SK-N-SH (cell line): ENCODE data around the gene VGF. TPM values are rescaled to one million over a fixed set of nuclear protein-coding genes. Genes with fewer than 3 reads are reported as not detected.
A peak's percentile ranks its signal among the peaks of the same experiment; 100 is the strongest.

Source experiments
- CTCF ChIA-PET: fragments of 300-600, 350-600 bp; formaldehyde crosslinking; extraction: SDS; loops from one replicate; lab custom pipeline; 2021; lab: Yijun Ruan, JAX
- POLR2A ChIA-PET: fragments of 350-600 bp; sonication (Branson Sonifier 250); formaldehyde crosslinking; extraction: SDS; loops from one replicate; lab custom pipeline; 2020; ENCODE audit warnings: antibody characterized with exemption, inconsistent platforms; lab: Yijun Ruan, JAX
- DNase-seq: peaks from one replicate; pipeline ENCODE4 v3.0.0; 2012
- H2AFZ ChIP-seq: fragments of 200-600 bp; sonication (generic); 2 replicates; pipeline ENCODE4 v1.8.1; 2016; ENCODE audit warnings: antibody characterized with exemption, mild to moderate bottlenecking, low read depth
- H3F3A ChIP-seq: fragments of 200-600 bp; sonication (generic); replicated peaks from 2 replicates; pipeline ENCODE3; 2016; ENCODE audit warnings: antibody characterized with exemption, mild to moderate bottlenecking; ENCODE audit not compliant: insufficient read depth
- H3K27ac ChIP-seq, 2 experiments: fragments of 200-500 bp in 1 of 2; fragments of 200-600 bp in 1 of 2; sonication (Bioruptor generic) in 1 of 2; sonication (generic), shearing (Covaris generic) in 1 of 2; 2 replicates each; pipeline versions ENCODE4 v1.5.1 to v1.6.1; 2014 to 2016; ENCODE audit warnings: low read depth in 2 of 2, inconsistent platforms in 1 of 2, low read length in 1 of 2, mild to moderate bottlenecking in 1 of 2, mixed read lengths in 1 of 2
- H3K27me3 ChIP-seq: fragments of 200-600 bp; sonication (generic), shearing (Covaris generic); 2 replicates; pipeline ENCODE4 v1.6.1; 2016; ENCODE audit warnings: mixed run types; ENCODE audit not compliant: insufficient read depth
- H3K36me3 ChIP-seq, 2 experiments: fragments of 200-500 bp in 1 of 2; fragments of 200-600 bp in 1 of 2; sonication (Bioruptor generic) in 1 of 2; sonication (generic) in 1 of 2; replicated peaks in 1 of 2; 2 replicates each; pipeline versions ENCODE3 to v1.5.1; 2014 to 2016; ENCODE audit warnings: low read length in 1 of 2, mild to moderate bottlenecking in 1 of 2; ENCODE audit not compliant: insufficient read depth in 2 of 2, control insufficient read depth in 1 of 2
- H3K4me1 ChIP-seq, 2 experiments: fragments of 200-500 bp in 1 of 2; fragments of 200-600 bp in 1 of 2; sonication (Bioruptor generic) in 1 of 2; sonication (generic), shearing (Covaris generic) in 1 of 2; 2 replicates each; pipeline versions ENCODE4 v1.5.1 to v1.6.1; 2014 to 2016; ENCODE audit warnings: low read depth in 1 of 2, low read length in 1 of 2, mixed run types in 1 of 2; ENCODE audit not compliant: insufficient read depth in 2 of 2, control insufficient read depth in 1 of 2
- H3K4me2 ChIP-seq: fragments of 200-600 bp; sonication (generic), shearing (Covaris generic); 2 replicates; pipeline ENCODE4 v1.6.1; 2017; ENCODE audit warnings: mixed run types
- H3K4me3 ChIP-seq, 2 experiments: fragments of 200-500 bp in 1 of 2; fragments of 200-600 bp in 1 of 2; sonication (Bioruptor generic) in 1 of 2; sonication (generic), shearing (Covaris generic) in 1 of 2; 2 replicates each; pipeline versions ENCODE4 v1.5.1 to v1.8.1; 2014 to 2016; ENCODE audit warnings: low read depth in 2 of 2, inconsistent platforms in 1 of 2, low read length in 1 of 2, mild to moderate bottlenecking in 1 of 2, mixed read lengths in 1 of 2, moderate library complexity in 1 of 2
- H3K79me2 ChIP-seq: fragments of 200-600 bp; sonication (generic); 2 replicates; pipeline ENCODE4 v1.8.1; 2017; ENCODE audit warnings: mild to moderate bottlenecking; ENCODE audit not compliant: insufficient read depth
- H3K9ac ChIP-seq: fragments of 200-600 bp; sonication (generic); 2 replicates; pipeline ENCODE4 v1.6.1; 2017; ENCODE audit warnings: mixed run types
- H3K9me2 ChIP-seq: fragments of 200-600 bp; sonication (generic); 2 replicates; pipeline ENCODE4 v1.6.1; 2017; ENCODE audit warnings: mixed run types
- H3K9me3 ChIP-seq: fragments of 200-600 bp; sonication (generic); 2 replicates; pipeline ENCODE4 v1.6.1; 2017; ENCODE audit warnings: mixed run types, mild to moderate bottlenecking, moderate library complexity
- H4K20me1 ChIP-seq: fragments of 200-600 bp; sonication (generic); 2 replicates; pipeline ENCODE4 v1.6.1; 2017; ENCODE audit warnings: mild to moderate bottlenecking, mixed run types; ENCODE audit not compliant: insufficient read depth
- FOXJ3 ChIP-seq: sonication (generic); formaldehyde crosslinking; IDR thresholded peaks from 2 replicates; pipeline ENCODE4 v1.5.1; 2020; ENCODE audit warnings: mild to moderate bottlenecking, missing genetic modification reagents
- GABPA ChIP-seq: IDR thresholded peaks from 2 replicates; pipeline ENCODE4 v1.4.0; 2012; ENCODE audit warnings: low read depth, mild to moderate bottlenecking
- GATA2 ChIP-seq: sonication (generic); formaldehyde crosslinking; IDR thresholded peaks from 2 replicates; pipeline ENCODE4 v1.5.0; 2020; ENCODE audit warnings: mild to moderate bottlenecking, missing genetic modification reagents
- JUND ChIP-seq: IDR thresholded peaks from 2 replicates; pipeline ENCODE4 v1.4.0; 2012
- MAX ChIP-seq: IDR thresholded peaks from 2 replicates; pipeline ENCODE4 v1.4.0; 2012; ENCODE audit warnings: low read depth
- PBX3 ChIP-seq: IDR thresholded peaks from 2 replicates; pipeline ENCODE4; 2012
- RAD21 ChIP-seq: IDR thresholded peaks from 2 replicates; pipeline ENCODE4 v1.6.1; 2012; ENCODE audit warnings: mild to moderate bottlenecking, low read length
- RCOR1 ChIP-seq: fragments of 150-350 bp; IDR thresholded peaks from 2 replicates; pipeline ENCODE4 v1.6.1; 2017; ENCODE audit warnings: antibody characterized with exemption, low read length
- RFX5 ChIP-seq: IDR thresholded peaks from 2 replicates; pipeline ENCODE4 v1.6.1; 2012; ENCODE audit warnings: mild to moderate bottlenecking, improper control_type of control experiment, low read length
- RXRA ChIP-seq: IDR thresholded peaks from 2 replicates; pipeline ENCODE4 v1.4.0; 2012; ENCODE audit warnings: low read depth, mild to moderate bottlenecking, borderline replicate concordance
- SIN3A ChIP-seq: IDR thresholded peaks from 2 replicates; pipeline ENCODE4 v1.6.1; 2012; ENCODE audit warnings: low read depth, mild to moderate bottlenecking, low read length, moderate library complexity, borderline replicate concordance
- SMC3 ChIP-seq: IDR thresholded peaks from 2 replicates; pipeline ENCODE4 v1.6.1; 2012; ENCODE audit warnings: low read depth, low read length, improper control_type of control experiment
- TAF1 ChIP-seq: IDR thresholded peaks from 2 replicates; pipeline ENCODE4 v1.6.1; 2012; ENCODE audit warnings: low read depth, mild to moderate bottlenecking, low read length, moderate library complexity, borderline replicate concordance
- TCF12 ChIP-seq: IDR thresholded peaks from 2 replicates; pipeline ENCODE4 v1.4.0; 2012
- USF1 ChIP-seq: IDR thresholded peaks from 2 replicates; pipeline ENCODE4 v1.4.0; 2012; ENCODE audit warnings: low read depth, borderline replicate concordance
- YY1 ChIP-seq: IDR thresholded peaks from 2 replicates; pipeline ENCODE4 v1.4.0; 2012; ENCODE audit warnings: low read depth, mild to moderate bottlenecking
- ZBTB33 ChIP-seq: IDR thresholded peaks from 2 replicates; pipeline ENCODE4 v1.4.0; 2012; ENCODE audit warnings: low read depth, borderline replicate concordance
- WGBS: methylation state at CpG from one replicate; pipeline ENCODE4 v1.1.6; 2017; ENCODE audit warnings: low lambda C conversion rate; 5-methylcytosine and 5-hydroxymethylcytosine counted together
- polyA plus RNA-seq, 3 experiments: library from polyadenylated mRNA; depleted of rRNA; stranded (reverse); fragments of >200 nt; gene quantifications; 2 replicates each; pipeline ENCODE4 v1.2.3, GENCODE V29; 2012

VGF gene
- polyA plus RNA-seq, 1 of the 3 experiments (the other 2 are of a cell fraction) = 54.3 TPM

GRCh38 chr7:101161692-101162471 is 3.5 kb downstream of the VGF start:
- Histone ChIP-seq H3K36me3 (peaks cover 33 to 36% of the 10 kb centered on the region in 2 experiments), H3K4me3 (no peak overlapping the region), H3K27me3 (no peaks in the 10 kb centered on the region), H3K79me2 (peaks cover 5% of the 10 kb centered on the region; the same call in 1 of the 2 replicates), H3F3A (peaks cover 42% of the 10 kb centered on the region), H2AFZ (no peak overlapping the region), H3K4me2 (no peak overlapping the region), H3K27ac (peak overlapping the region in 1 of 2 experiments; percentile 94; a peak in 2 of 4 replicates), H3K9ac (no peak overlapping the region), H3K9me2 (no peaks in the 10 kb centered on the region), H3K4me1 (peaks cover 21 to 33% of the 10 kb centered on the region in 2 experiments; a peak in 3 of 4 replicates), H4K20me1 (peaks cover 24% of the 10 kb centered on the region), H3K9me3 (no peaks in the 10 kb centered on the region)
- 0 out of 2 replicates have a peak, but pooled peaks have one; percentile 2 for TF ChIP-seq SIN3A
- TF ChIP-seq USF1 = no peak
- no peak for TF ChIP-seq JUND
- no peak for TF ChIP-seq TCF12
- TF ChIP-seq FOXJ3 (CRISPR knock-in tag) = no peak
- WGBS = 87% methylated on average over 17 of the region's 17 CpGs
- ChIA-PET POLR2A (interaction anchor here (0.6 to 2.4 kb wide), 5 partner anchors 17 to 140 kb away, joined by 3 to 12 read pairs (median 6); partner anchors contain the start of gene NAT16), CTCF (interaction anchor here (1.0 to 4.3 kb wide), 9 partner anchors 9 to 82 kb away, joined by 4 to 20 read pairs (median 6); partner anchors contain the start of genes NAT16, PLOD3 and ZNHIT1)
- no peak for DNase-seq

- H4K20me1 ChIP-seq = peaks cover 24% of the 10 kb centered on the region
- H3K4me3 ChIP-seq = no peak overlapping the region
- ChIA-PET CTCF (interaction anchor here (0.7 to 4.3 kb wide), 8 partner anchors 10 to 266 kb away, joined by 3 to 20 read pairs (median 5); no protein-coding TSS in a partner anchor), POLR2A (interaction anchor here (0.6 kb wide), 1 partner anchor 22 kb away, joined by 5 read pairs; no protein-coding TSS in a partner anchor)
- peaks cover 19 to 26% of the 10 kb centered on the region in 2 experiments; a peak in 3 of 4 replicates for H3K4me1 ChIP-seq
- H2AFZ ChIP-seq = no peak overlapping the region
- peaks cover 14% of the 10 kb centered on the region for H3K79me2 ChIP-seq
- TF ChIP-seq GABPA = no peak
- TF ChIP-seq RAD21 = no peak
- no peak for TF ChIP-seq MAX
- no peak for TF ChIP-seq PBX3
- no peak for TF ChIP-seq SMC3
- no peak for TF ChIP-seq TAF1
- TF ChIP-seq RCOR1 = no peak
- no peak for TF ChIP-seq TCF12
- TF ChIP-seq RXRA = no peak
- no peak for TF ChIP-seq ZBTB33
- TF ChIP-seq GATA2 (CRISPR knock-in tag) = no peak
- no peak for TF ChIP-seq YY1
- no peak for TF ChIP-seq RFX5
- H3K9me3 ChIP-seq = no peaks in the 10 kb centered on the region
- peak overlapping the region in 1 of 2 experiments; percentile 23; a peak in 1 of 4 replicates for H3K27ac ChIP-seq
- no peaks in the 10 kb centered on the region for H3K27me3 ChIP-seq
- H3K4me2 ChIP-seq = no peak overlapping the region
- peaks cover 36 to 40% of the 10 kb centered on the region in 2 experiments for H3K36me3 ChIP-seq
- no peaks in the 10 kb centered on the region for H3K9me2 ChIP-seq
- peaks cover 45% of the 10 kb centered on the region for H3F3A ChIP-seq
- peak; percentile 31 for DNase-seq
- H3K9ac ChIP-seq = no peak overlapping the region
These were observed 4.5 kb downstream of the VGF start for GRCh38 chr7:101160910-101161309.
